H1 (cell line): ENCODE results near the gene ARL11. TPM values are rescaled to one million over a fixed set of nuclear protein-coding genes. Genes with fewer than 3 reads are reported as not detected.

Experiments used
- CTCF ChIA-PET: fragments of 300-600 bp; sonication (Branson Sonifier 250); formaldehyde crosslinking; loops from one replicate; lab custom pipeline; 2021; ENCODE audit not compliant: partially characterized antibody; lab: Charles Lee
- POLR2A ChIA-PET: fragments of 300-600 bp; sonication (Branson Sonifier 250); formaldehyde crosslinking; loops from one replicate; lab custom pipeline; 2021; ENCODE audit warnings: inconsistent platforms; ENCODE audit not compliant: partially characterized antibody; lab: Charles Lee
- DNase-seq, 2 experiments: peaks; one replicate each; pipeline versions ENCODE4 v3.0.0 to v3.0.0-alpha.2; 2010 to 2022; ENCODE audit warnings: low spot score in 2 of 2, low read depth in 1 of 2, mixed read lengths in 1 of 2
- FAIRE-seq: peaks from 2 replicates; lab custom pipeline; 2011; peaks lifted over from hg19 to GRCh38; lab: Jason Lieb, UNC
- H2AFZ ChIP-seq: 2 replicates; pipeline ENCODE4 v1.8.1; 2012; ENCODE audit warnings: low read length, inconsistent platforms
- H2AK5ac ChIP-seq: 2 replicates; pipeline ENCODE4 v1.6.1; 2013; ENCODE audit warnings: low read depth, low read length
- H2BK120ac ChIP-seq: replicated peaks from 2 replicates; pipeline ENCODE3; 2013; ENCODE audit warnings: low read depth, low read length, inconsistent platforms
- H2BK12ac ChIP-seq: 2 replicates; pipeline ENCODE4 v1.6.1; 2013; ENCODE audit warnings: low read depth, low read length
- H2BK15ac ChIP-seq: 2 replicates; pipeline ENCODE4 v1.6.1; 2013; ENCODE audit warnings: low read length
- H2BK20ac ChIP-seq: 2 replicates; pipeline ENCODE4 v1.6.1; 2013; ENCODE audit warnings: low read length
- H2BK5ac ChIP-seq: 2 replicates; pipeline ENCODE4 v1.6.1; 2013; ENCODE audit warnings: low read depth, low read length
- H3K14ac ChIP-seq: 2 replicates; pipeline ENCODE4 v1.6.1; 2013; ENCODE audit warnings: inconsistent platforms; ENCODE audit not compliant: insufficient read length
- H3K18ac ChIP-seq: 2 replicates; pipeline ENCODE4 v1.6.1; 2013; ENCODE audit warnings: low read length; ENCODE audit errors: extremely low read depth
- H3K23ac ChIP-seq: 2 replicates; pipeline ENCODE4 v1.6.1; 2013; ENCODE audit warnings: inconsistent platforms; ENCODE audit not compliant: insufficient read length
- H3K23me2 ChIP-seq: 2 replicates; pipeline ENCODE4 v1.6.1; 2013; ENCODE audit warnings: low read depth, low read length
- H3K27ac ChIP-seq: 2 replicates; pipeline ENCODE4 v1.6.1; 2011; ENCODE audit warnings: low read depth, low read length, inconsistent platforms
- H3K27me3 ChIP-seq, 4 experiments: replicated peaks in 1 of 4; 1 replicate in 1 of 4; 2 replicates in 3 of 4; pipeline versions ENCODE4 v1.6.1 to v1.8.1; 2011 to 2013; ENCODE audit warnings: low read length in 3 of 4, mild to moderate bottlenecking in 3 of 4, inconsistent platforms in 2 of 4, mixed read lengths in 2 of 4, moderate library complexity in 1 of 4; ENCODE audit not compliant: control insufficient read depth in 3 of 4, insufficient read depth in 3 of 4; ENCODE audit errors: extremely low read depth in 1 of 4
- H3K36me3 ChIP-seq, 4 experiments: 2 replicates each; pipeline versions ENCODE4 v1.6.1 to v1.8.1; 2011 to 2013; ENCODE audit warnings: mild to moderate bottlenecking in 4 of 4, low read length in 3 of 4, moderate library complexity in 2 of 4, control low read depth in 1 of 4, inconsistent platforms in 1 of 4; ENCODE audit not compliant: insufficient read depth in 4 of 4, control insufficient read depth in 2 of 4
- H3K4ac ChIP-seq: replicated peaks from 2 replicates; pipeline ENCODE3; 2013; ENCODE audit warnings: low read length, low read depth, mixed read lengths, inconsistent platforms; ENCODE audit not compliant: insufficient read length
- H3K4me1 ChIP-seq, 4 experiments: replicated peaks in 1 of 4; 1 replicate in 1 of 4; 2 replicates in 3 of 4; pipeline versions ENCODE4 v1.6.1 to v1.8.1; 2011 to 2013; ENCODE audit warnings: low read length in 3 of 4, inconsistent platforms in 2 of 4, mixed read lengths in 1 of 4; ENCODE audit not compliant: insufficient read depth in 4 of 4, control insufficient read depth in 3 of 4
- H3K4me2 ChIP-seq, 2 experiments: 2 replicates each; pipeline versions ENCODE4 v1.6.1 to v1.8.1; 2011 to 2013; ENCODE audit warnings: low read depth in 2 of 2, low read length in 2 of 2, control low read depth in 1 of 2, inconsistent platforms in 1 of 2, mild to moderate bottlenecking in 1 of 2; ENCODE audit not compliant: insufficient read depth in 1 of 2
- H3K4me3 ChIP-seq, 4 experiments: fragments of 200-600, 300-600 bp in 1 of 4; sonication (generic), shearing (Covaris generic), sonication (Bioruptor Twin) in 1 of 4; 2 replicates each; pipeline versions ENCODE4 v1.5.1 to v1.8.1; 2011 to 2016; ENCODE audit warnings: low read length in 4 of 4, low read depth in 3 of 4, control low read depth in 2 of 4, inconsistent platforms in 2 of 4, mild to moderate bottlenecking in 2 of 4, mixed read lengths in 1 of 4, moderate library complexity in 1 of 4; ENCODE audit not compliant: insufficient read depth in 2 of 4; ENCODE audit errors: extremely low read depth in 1 of 4
- H3K56ac ChIP-seq: replicated peaks from 2 replicates; pipeline ENCODE3; 2013; ENCODE audit warnings: low read depth, mild to moderate bottlenecking, mixed read lengths, low read length, inconsistent platforms; ENCODE audit not compliant: insufficient read length
- H3K79me1 ChIP-seq: 2 replicates; pipeline ENCODE4 v1.6.1; 2013; ENCODE audit warnings: low read depth, low read length, control low read depth
- H3K79me2 ChIP-seq, 2 experiments: 2 replicates each; pipeline versions ENCODE4 v1.6.1 to v1.8.1; 2012 to 2013; ENCODE audit warnings: low read length in 2 of 2, mild to moderate bottlenecking in 2 of 2, inconsistent platforms in 1 of 2; ENCODE audit not compliant: insufficient read depth in 2 of 2, control insufficient read depth in 1 of 2
- H3K9ac ChIP-seq, 4 experiments: replicated peaks in 1 of 4; 1 replicate in 1 of 4; 2 replicates in 3 of 4; pipeline versions ENCODE4 v1.6.1 to v1.8.1; 2011 to 2013; ENCODE audit warnings: low read depth in 3 of 4, low read length in 3 of 4, control low read depth in 2 of 4, mild to moderate bottlenecking in 2 of 4, moderate library complexity in 2 of 4, inconsistent platforms in 1 of 4; ENCODE audit errors: extremely low read depth in 1 of 4
- H3K9me3 ChIP-seq, 2 experiments: 2 replicates each; pipeline versions ENCODE4 v1.6.1 to v1.8.1; 2012 to 2013; ENCODE audit warnings: mild to moderate bottlenecking in 2 of 2, moderate library complexity in 2 of 2, control low read depth in 1 of 2, inconsistent platforms in 1 of 2, low read depth in 1 of 2, low read length in 1 of 2, mixed read lengths in 1 of 2; ENCODE audit not compliant: insufficient read depth in 2 of 2
- H4K20me1 ChIP-seq, 2 experiments: replicated peaks in 1 of 2; 2 replicates each; pipeline versions ENCODE3 to v1.8.1; 2011 to 2013; ENCODE audit warnings: inconsistent platforms in 2 of 2, low read length in 2 of 2, mild to moderate bottlenecking in 1 of 2; ENCODE audit not compliant: insufficient read depth in 2 of 2, control insufficient read depth in 1 of 2
- H4K5ac ChIP-seq: 2 replicates; pipeline ENCODE4 v1.6.1; 2013; ENCODE audit warnings: low read length, low read depth, mixed read lengths, inconsistent platforms; ENCODE audit not compliant: insufficient read length
- H4K8ac ChIP-seq: 2 replicates; pipeline ENCODE4 v1.8.0; 2013; ENCODE audit warnings: mild to moderate bottlenecking, moderate library complexity, low read length, inconsistent platforms; ENCODE audit not compliant: insufficient read depth; ENCODE audit errors: extremely low read depth
- H4K91ac ChIP-seq: replicated peaks from 2 replicates; pipeline ENCODE3; 2013; ENCODE audit warnings: low read length, mixed read lengths, inconsistent platforms; ENCODE audit not compliant: insufficient read length
- ASH2L ChIP-seq: fragments of 200-600, 300-600 bp; sonication (generic); IDR thresholded peaks from one replicate; pipeline ENCODE4 v1.7.1; 2017; ENCODE audit warnings: low read length
- CBX5 ChIP-seq: fragments of 300-800, 300-1000 bp; sonication (generic); IDR thresholded peaks from 2 replicates; pipeline ENCODE4 v1.7.1; 2016; ENCODE audit warnings: antibody characterized with exemption, low read length, low read depth
- CBX8 ChIP-seq: fragments of 300-800, 300-1000 bp; sonication (generic); IDR thresholded peaks from 2 replicates; pipeline ENCODE4 v1.7.1; 2016; ENCODE audit warnings: low read depth, low read length, borderline replicate concordance
- EP300 ChIP-seq, 2 experiments: IDR thresholded peaks; 1 replicate in 1 of 2; 2 replicates in 1 of 2; pipeline ENCODE4 v1.6.1; 2011 to 2012; ENCODE audit warnings: low read depth in 2 of 2, low read length in 2 of 2, mild to moderate bottlenecking in 2 of 2, borderline replicate concordance in 1 of 2, inconsistent platforms in 1 of 2, moderate library complexity in 1 of 2
- MAFK ChIP-seq: IDR thresholded peaks from 2 replicates; pipeline ENCODE4 v1.6.1; 2012; ENCODE audit warnings: low read depth, mild to moderate bottlenecking, improper control_type of control experiment, low read length
- RXRA ChIP-seq: IDR thresholded peaks from 2 replicates; pipeline ENCODE4 v1.6.1; 2011; ENCODE audit warnings: low read depth, mild to moderate bottlenecking, low read length, moderate library complexity; ENCODE audit not compliant: insufficient read depth
- TAF7 ChIP-seq: optimal IDR thresholded peaks from 2 replicates; pipeline ENCODE3; 2011; ENCODE audit warnings: low read depth, mild to moderate bottlenecking, inconsistent platforms, low read length, moderate library complexity, borderline replicate concordance
- TBP ChIP-seq: IDR thresholded peaks from 2 replicates; pipeline ENCODE4 v1.6.1; 2011; ENCODE audit warnings: low read depth, low read length, improper control_type of control experiment
- WGBS, 2 experiments: shearing (Covaris generic) in 1 of 2; methylation state at CpG; one replicate each; pipeline versions ENCODE4 v1.1.6 to v1.1.7; 2013 to 2015; ENCODE audit warnings: low lambda C conversion rate in 2 of 2, mixed read lengths in 2 of 2, inconsistent platforms in 1 of 2, low coverage in 1 of 2, missing lambda C conversion rate in 1 of 2; ENCODE audit not compliant: insufficient replicate concordance in 2 of 2, insufficient coverage in 1 of 2, insufficient read length in 1 of 2; ENCODE audit errors: extremely low coverage in 1 of 2, missing lambda C conversion rate in 1 of 2; 5-methylcytosine and 5-hydroxymethylcytosine counted together
- polyA plus RNA-seq, 7 experiments: library from polyadenylated mRNA; depleted of rRNA in 3 of 7; stranded (reverse) in 5 of 7; unstranded in 2 of 7; fragments of >200 nt in 5 of 7; fragments of 200-250 nt in 2 of 7; gene quantifications; 1 replicate in 5 of 7; 2 replicates in 1 of 7; 4 replicates in 1 of 7; pipeline versions ENCODE4 v1.2.1 to v1.2.3, GENCODE V29; 2011 to 2013; ENCODE audit warnings: missing spikeins in 2 of 7, mixed read lengths in 2 of 7
- total RNA-seq: library from RNA; stranded (reverse); fragmentation: NEBNext Ultra II Directional; extraction: Animal tissue kit (Norgen Biotek cat#: 25700); gene quantifications from 2 replicates; pipeline ENCODE4 v1.2.1, GENCODE V29; 2021

Gene ARL11
- total and polyA plus RNA-seq, 2 of the 8 experiments (the other 6 are each of a cell fraction or from before 2014, with no cell fraction given): 0.45 to 0.52 TPM

DNA sequence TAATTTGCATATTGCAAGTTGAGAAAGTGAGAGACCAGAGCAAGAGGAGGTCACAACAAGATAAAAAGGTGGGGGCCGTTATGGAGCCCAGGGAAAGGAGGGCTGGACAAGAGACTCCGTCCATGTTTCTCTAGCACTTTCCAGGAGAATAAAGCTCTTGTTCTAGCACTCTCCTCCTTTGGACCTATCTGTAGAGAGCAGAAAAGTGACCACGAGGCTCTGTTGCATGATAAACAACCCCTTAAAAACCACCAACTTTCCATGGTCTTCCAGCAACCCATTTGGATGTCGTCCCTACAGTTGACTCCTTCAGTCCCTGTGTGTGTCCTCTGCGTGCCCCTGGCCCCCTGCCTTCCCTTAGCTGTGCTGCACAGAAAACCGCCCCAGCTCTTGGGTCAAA is 4.1 kb upstream of the ARL11 start:
- H2BK20ac ChIP-seq: no peak overlapping the region
- no peak for FAIRE-seq
- H3K79me2 ChIP-seq: no peaks in the 10 kb centered on the region
- H3K23me2 ChIP-seq: no peaks in the 10 kb centered on the region; the same call in 1 of the 2 replicates
- no peak overlapping the region for H2BK120ac ChIP-seq
- peaks cover 0 to 3% (median 0%) of the 10 kb centered on the region in 4 experiments; a peak in 2 of 7 replicates for H3K4me1 ChIP-seq
- POLR2A ChIA-PET: no interaction called here
- H2BK12ac ChIP-seq: no peak overlapping the region
- 88% methylated on average over 6 of the region's 6 CpGs; no CpG with 5 or more reads in 1 of the 2 experiments for WGBS, 2 experiments
- no peak overlapping the region for H3K18ac ChIP-seq
- H2BK5ac ChIP-seq: no peak overlapping the region
- no peak overlapping the region for H3K4ac ChIP-seq
- TF ChIP-seq TBP: no peak
- TF ChIP-seq CBX5: no peak
- TF ChIP-seq CBX8: no peak
- no peak for TF ChIP-seq TAF7
- TF ChIP-seq EP300 (IDR thresholded peaks at IDR 0.05; ENCODE audit: borderline replicate concordance in 1 of 2, low read depth in 2 of 2, low read length in 2 of 2): no peak
- no peak for TF ChIP-seq MAFK
- TF ChIP-seq ASH2L: no peak
- TF ChIP-seq RXRA: no peak
- H3K23ac ChIP-seq: no peak overlapping the region
- no peaks in the 10 kb centered on the region for H3K9me3 ChIP-seq
- H3K4me3 ChIP-seq: no peak overlapping the region
- H3K56ac ChIP-seq: no peak overlapping the region
- no peak overlapping the region for H2AK5ac ChIP-seq
- H4K8ac ChIP-seq: no peak overlapping the region
- CTCF ChIA-PET: interaction anchor here (0.5 to 2.2 kb wide), 7 partner anchors 10 to 506 kb away, joined by 3 to 9 read pairs (median 3); no protein-coding TSS in a partner anchor
- H2BK15ac ChIP-seq: no peak overlapping the region
- no peak overlapping the region for H3K14ac ChIP-seq
- no peaks in the 10 kb centered on the region for H4K20me1 ChIP-seq
- no peak overlapping the region for H3K27ac ChIP-seq
- no peak overlapping the region for H3K4me2 ChIP-seq
- H3K36me3 ChIP-seq: no peaks in the 10 kb centered on the region
- no peak overlapping the region for H3K9ac ChIP-seq
- H3K27me3 ChIP-seq: no peaks in the 10 kb centered on the region
- no peak overlapping the region for H4K5ac ChIP-seq
- DNase-seq: no peak
- H2AFZ ChIP-seq: 0 out of 2 replicates have a peak overlapping the region, but pooled peaks have one; percentile 3
- no peaks in the 10 kb centered on the region for H3K79me1 ChIP-seq
- H4K91ac ChIP-seq: no peak overlapping the region
